Stimulated activated CD4-positive, alpha-beta T cell treated with anti-CD3 and anti-CD28 coated beads, Interleukin-15, amount 100 ng/mL, for 1 hour (primary cell): ENCODE data around the gene IPO4.
"Not testable (repeated sequence)": the region's sequence is repeated elsewhere in the genome, so short reads cannot be mapped to it uniquely, and the experiment has no call there.

Experiments
- DNase-seq, 2 donors: peaks; one replicate each; pipeline ENCODE4 v3.0.0-alpha.2; 2020; ENCODE audit warnings: low read depth in 1 of 2, low spot score in 1 of 2

Gene IPO4

DNA sequence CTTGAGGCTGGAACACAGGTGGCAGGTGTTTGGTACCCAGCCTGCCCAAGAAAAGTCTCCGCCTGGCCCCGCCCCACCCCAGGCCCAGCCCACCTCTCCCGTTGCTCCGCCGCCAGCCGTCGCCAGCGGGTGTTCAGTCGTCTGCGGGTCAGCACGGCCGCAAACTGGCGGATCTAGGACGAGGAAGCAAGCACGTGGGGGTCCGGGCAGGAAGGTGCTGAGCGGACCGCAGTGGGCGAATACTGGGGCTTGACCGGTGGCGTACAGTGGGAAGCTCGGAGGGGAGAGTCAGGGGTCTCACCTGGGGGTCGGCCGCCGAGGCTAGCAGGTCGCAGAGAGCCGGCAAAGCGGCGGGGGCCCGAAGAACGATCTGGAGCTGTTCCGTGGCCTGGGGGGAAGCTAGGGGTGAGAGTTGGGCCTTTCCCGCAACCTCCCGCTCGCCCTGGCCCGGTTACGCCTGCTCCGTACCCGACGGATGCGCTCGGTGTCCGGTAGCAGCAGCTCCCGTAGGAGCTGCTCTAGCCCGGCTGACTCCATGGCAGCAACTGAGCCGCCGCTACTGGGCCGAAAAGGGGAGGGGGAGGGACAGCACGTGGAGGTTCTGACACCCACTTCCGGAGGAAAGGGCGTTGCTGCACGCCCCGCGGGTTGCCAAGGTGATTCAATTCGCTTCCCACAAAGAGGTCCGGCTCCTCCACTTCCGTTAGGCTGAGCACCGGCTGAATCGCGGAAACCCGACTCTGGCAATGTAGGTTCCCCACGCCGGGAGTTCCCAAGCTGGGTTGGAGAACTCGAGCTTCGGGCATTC is at the start of gene IPO4:
TSS of gene IPO4 (minus strand) at position 566 of the 808 bp plus-strand sequence. CDS start at position 537, 29 bp downstream.
- peak; percentile 85 to 89 for DNase-seq

DNA sequence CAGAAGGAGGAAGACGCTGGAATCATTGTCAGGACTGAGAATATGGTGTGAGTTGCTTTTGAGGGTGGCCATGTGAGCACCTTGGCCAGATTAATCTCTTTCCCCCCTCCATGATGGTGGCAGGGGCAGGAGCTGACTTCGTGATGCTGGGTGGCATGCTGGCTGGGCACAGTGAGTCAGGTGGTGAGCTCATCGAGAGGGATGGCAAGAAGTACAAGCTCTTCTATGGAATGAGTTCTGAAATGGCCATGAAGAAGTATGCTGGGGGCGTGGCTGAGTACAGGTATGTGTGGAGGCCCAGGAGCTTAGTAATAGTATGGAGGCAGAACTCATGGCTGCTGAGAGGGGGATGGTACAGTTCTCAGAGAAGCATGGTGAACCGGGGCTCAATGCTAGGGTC is 49.5 kb upstream of the IPO4 start:
- DNase-seq = no peak

DNA sequence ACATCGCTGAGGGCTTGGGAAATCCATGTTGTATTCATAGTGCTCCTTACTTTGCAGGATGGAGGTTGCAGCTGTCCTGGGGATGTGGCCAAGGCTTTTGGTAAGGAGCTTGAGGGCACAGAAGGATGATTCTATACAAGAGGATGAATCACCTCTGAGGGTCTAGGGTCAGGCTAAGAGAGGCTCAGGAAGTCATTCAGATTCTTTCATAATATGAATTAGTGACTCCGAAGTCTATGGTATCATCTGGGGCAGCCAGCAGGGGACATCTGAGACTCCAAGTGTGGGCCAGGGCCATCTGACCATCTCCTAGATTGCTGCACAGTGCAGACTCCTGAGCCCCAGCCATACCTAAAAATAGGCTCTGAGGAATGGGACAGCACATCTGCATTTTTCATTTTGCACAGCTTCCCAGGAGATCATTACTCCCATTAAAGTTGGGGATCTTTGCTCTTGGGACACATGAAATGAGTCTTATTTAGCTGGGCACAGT is 48.9 kb upstream of the IPO4 start:
- DNase-seq = no peak

DNA sequence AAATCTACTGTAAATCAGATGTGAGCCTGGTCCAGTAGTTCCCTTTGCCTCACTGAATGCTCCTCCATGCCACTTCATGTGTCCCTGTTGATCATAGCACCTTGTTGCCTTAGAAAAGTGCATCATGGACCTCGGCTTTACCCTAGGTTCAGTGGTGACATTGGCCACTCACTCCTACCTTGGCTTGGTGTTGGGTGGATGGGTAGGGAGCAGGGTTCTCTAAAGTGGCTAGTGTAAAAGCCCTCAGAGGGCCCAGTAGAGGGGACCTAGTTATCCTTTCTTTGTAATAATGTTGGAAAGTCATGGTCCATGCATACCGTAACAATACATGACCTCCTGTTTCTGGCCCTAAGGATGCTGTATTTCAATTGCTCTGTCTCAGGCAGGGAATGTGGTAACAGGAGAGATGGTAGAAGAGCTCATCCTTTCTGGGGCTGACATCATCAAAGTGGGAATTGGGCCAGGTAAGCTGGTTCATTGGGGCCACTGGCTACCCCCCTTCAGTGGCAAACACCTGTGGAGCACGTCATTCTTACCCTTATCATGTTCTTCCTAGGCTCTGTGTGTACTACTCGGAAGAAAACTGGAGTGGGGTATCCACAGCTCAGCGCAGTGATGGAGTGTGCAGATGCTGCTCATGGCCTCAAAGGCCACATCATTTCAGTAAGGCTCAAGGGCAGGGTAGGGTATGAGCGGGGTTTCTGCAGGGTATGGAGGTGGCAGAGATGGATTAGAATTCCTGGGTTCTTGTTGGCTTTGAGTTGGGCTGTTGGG is 48.3 kb upstream of the IPO4 start:
- no peak for DNase-seq

GRCh38 chr14:24235804-24236688 is 47.4 kb upstream of the IPO4 start:
- DNase-seq = no peak

- no peak for DNase-seq
Measured at GRCh38 chr14:24234095-24235005, 45.7 kb upstream of the IPO4 start.

DNA sequence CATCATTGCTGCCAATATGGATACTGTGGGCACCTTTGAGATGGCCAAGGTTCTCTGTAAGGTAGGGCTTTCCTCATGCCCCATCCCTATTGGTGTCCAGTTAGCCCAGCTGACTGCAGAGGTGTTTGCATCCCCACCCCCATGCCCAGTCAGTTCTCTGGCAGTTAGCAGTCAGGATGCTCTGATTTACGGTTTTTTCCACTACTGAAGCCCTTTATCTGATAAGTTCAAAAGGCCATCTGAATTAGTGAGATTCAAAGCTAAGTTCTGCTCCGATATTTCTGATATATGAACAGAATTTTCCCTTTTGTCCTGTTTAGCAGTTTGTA is 44.9 kb upstream of the IPO4 start:
- no peak for DNase-seq

DNA sequence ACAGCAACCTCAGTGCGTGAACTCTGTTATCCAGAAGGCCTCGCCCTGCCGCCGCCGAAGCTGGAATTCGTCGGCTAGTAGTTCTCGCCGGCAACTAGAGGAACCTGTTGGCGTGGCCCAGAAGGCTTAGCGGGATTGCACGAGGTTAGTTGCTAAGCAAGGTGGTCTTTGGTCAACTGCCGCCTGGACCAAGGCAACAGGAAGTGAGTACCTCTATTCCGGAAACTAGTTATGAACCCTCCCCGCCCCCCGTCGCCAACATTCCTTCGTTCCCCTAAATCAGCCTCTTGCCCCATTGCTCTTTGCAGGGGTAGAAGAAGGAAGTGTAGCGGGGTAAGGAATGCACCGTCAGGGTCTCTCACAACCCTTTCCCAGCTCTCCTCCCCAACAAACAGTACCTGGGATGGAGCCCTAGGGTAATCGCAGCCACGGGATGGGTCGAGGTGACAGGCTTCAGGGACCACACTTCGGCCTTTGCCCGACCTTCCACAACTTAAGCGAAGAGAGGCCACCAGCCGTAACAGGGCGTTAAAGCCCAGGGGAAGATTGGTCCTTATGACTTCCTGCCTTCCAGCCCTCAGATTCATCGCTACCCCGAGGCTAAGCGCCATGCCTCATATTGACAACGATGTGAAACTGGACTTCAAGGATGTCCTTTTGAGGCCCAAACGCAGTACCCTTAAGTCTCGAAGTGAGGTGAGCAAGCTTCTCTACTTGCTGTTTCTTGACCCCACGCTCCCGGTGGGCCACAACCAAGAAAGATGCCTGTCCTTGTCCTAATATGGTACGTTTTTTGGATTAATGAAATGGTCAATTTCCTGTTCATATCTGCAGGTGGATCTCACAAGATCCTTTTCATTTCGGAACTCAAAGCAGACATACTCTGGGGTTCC is 44.3 kb upstream of the IPO4 start, which contains the start of gene GMPR2:
TSS of gene GMPR2 (plus strand) at position 285 of the 893 bp plus-strand sequence. CDS start at position 610, 325 bp downstream.
- peak in 1 of 2 donors; percentile 40 for DNase-seq

DNA sequence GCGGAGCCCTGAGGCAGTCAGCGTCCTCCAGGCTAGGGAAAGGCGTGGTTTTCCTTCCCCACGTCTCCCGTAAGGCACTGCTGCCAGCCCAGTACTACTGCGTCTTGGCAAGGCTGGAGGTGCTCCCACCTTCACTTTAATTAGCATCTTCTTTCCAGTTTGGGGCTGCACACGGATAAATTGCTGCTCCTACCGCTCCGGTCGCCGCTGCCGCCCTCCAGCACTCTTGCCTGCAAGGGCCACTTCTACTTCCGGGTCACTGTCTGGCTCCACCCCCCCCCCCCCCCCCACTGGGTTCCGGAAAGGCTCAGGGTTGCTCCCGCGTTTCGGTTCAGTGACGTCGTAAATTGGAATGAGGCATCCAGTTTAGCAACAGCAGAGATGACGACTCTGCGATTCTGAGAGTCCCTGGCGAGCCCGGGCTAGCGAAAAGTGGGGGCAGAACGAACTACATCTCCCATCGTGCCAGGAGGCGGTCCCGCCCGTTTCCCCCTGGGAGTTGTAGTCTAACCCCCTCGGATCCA is 43.6 kb upstream of the IPO4 start, which contains the start of gene NEDD8:
TSS of gene NEDD8 (minus strand) at position 247 of the 524 bp plus-strand sequence. CDS start at position 147, 100 bp downstream.
- peak; percentile 74 to 77 for DNase-seq

GRCh38 chr14:24231263-24232120 is 42.9 kb upstream of the IPO4 start:
- DNase-seq = no peak

DNA sequence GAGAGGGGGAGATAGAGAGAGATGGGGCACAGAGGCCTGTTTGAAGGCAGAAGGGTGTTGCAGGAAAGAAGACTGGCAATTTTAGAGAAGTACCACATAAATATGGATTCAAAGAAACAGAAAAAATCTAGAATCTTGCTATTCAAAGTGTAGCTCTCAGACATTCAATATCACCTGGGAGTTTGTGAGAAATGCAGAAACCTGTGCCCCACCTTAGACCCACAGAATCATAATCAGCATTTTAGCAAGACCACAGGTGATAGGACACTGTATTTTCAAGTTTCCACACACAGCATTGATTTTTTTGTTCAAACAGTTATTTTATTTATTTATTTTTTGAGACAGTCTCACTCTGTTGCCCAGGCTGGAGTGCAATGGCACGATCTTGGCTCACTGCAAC is 40.3 kb upstream of the IPO4 start:
- DNase-seq = no peak

DNA sequence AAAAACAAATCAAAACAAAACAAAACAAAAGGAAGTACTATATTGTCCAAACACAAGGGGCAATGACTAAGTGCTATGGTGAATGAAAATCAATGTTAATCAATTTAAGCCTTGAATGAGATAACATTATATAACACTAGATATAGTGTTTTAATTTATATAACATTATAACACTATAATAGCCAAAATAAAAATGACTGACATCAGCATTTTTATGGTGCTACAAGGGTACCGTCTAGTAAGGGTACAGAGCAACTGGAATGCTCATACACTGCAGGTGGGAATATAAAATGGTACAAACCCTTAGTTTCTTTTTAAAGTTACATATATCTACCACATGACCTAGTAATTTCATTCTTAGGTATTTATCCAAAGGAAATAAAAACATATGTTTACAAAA is 37.9 kb upstream of the IPO4 start:
- DNase-seq = no peak

GRCh38 chr14:24224618-24225071 is 36.0 kb upstream of the IPO4 start:
- DNase-seq = no peak

GRCh38 chr14:24222987-24223386 is 34.4 kb upstream of the IPO4 start:
- DNase-seq = not testable (repeated sequence)

GRCh38 chr14:24219521-24219920 is 30.9 kb upstream of the IPO4 start:
- DNase-seq = no peak

DNA sequence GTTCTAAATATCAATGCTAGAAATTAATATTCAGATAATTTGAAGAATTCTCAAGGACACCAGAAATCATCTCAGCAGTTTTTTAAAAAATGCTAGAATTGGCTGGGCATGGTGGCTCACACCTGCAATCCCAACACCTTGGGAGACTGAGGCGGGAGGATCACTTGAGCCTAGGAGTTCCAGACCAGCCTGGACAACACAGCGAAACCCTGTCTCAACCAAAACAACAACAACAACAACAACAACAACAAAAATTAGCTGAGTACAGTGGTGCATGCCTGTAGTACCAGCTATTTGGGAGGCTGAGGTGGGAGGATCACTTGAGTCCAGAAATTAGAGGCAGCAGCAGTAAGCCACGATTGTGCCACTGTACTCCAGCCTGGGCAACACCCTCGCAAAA is 30.5 kb upstream of the IPO4 start:
- DNase-seq = no peak

DNA sequence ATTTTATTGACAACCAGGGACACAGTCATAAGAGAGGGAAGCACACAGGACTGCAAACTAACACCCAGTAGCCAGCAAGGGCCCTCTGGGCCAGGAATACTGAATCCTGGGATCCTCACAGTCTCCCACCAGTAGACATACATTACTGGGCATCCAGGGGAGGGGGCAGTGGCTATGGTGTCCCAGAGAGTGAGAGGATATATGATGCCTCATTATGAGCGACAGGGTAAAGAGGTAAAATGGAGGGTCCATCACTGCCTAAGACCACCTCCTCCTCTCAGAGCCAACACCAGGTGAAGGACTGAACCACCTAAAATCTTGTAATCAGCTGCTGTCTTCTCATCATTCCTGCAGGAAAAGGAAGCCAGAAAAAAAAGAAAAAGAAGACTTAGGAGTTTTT is 28.3 kb upstream of the IPO4 start:
- not testable (repeated sequence) for DNase-seq

DNA sequence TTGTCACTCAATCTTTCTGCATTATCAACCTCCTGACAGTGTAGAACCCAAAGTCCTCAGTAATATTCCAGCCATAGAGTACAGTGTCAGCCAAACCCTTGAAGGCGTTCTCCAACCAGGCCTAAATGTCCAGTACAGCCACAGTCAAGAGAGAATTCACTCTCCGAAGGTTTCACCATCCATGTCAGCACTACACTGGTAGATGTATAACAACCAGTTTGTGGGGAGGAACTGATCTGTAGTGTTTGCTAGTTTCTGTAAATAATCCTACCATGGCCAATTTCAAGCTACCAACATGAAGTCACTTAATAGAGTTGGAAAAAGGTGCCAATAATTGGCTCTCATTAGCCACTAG is 27.7 kb upstream of the IPO4 start:
- DNase-seq = no peak
